ENCODE results near the gene C1QL1. TPM values are rescaled to one million over a fixed set of nuclear protein-coding genes. Genes with fewer than 3 reads are reported as not detected.

C1QL1 gene
- total RNA-seq: 1 to 10 TPM; 1.1 TPM

DNA sequence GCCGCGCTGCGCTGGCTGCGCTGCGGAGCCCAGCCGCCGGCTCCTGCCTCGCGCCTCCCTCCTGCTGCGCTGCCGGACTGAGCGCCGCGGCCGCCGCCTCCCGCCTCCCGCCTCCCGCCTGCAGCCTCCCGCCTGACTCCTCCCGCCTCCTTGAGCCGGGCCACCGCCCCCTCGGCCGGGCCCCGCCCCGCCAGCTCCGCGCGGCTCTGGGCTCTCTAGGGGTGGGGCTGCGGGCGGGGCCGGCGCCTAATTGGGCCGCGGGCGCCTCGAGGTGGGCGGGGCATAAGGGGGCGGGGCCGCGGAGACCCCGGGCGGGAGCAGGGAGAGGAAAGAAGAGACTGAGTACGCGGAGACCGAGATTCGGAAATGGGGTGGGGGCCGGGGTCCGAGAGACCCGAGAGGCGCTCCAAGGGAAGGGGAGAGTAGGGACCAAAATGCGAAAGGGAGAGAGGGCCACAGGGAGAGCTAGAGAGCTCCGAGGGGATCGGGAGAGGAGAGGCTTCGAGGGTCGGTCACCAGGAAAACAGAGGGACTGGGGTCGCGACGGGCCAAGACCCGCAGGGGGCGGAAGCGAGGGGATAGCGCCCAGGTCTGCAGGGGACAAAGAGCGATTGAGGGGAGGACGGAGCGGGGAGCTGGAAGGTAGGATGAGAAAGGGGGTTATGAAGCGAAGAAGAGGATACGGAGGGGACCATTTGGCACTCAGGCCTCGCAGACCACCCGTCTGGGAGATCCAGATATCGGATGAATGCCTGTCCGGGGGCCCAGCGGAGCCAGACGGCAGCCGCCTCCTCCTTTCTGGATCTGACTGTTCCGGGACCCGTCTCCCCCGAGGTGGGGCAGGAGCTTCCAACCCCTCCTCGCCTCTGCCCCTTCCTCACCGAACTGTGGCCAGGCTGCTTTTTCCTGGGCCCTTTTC, at the start of gene C1QL1:
C1QL1 (minus strand) TSS at position 79 of the 919 bp plus-strand sequence. CDS start 255 bp downstream, outside the sequence.

DNA sequence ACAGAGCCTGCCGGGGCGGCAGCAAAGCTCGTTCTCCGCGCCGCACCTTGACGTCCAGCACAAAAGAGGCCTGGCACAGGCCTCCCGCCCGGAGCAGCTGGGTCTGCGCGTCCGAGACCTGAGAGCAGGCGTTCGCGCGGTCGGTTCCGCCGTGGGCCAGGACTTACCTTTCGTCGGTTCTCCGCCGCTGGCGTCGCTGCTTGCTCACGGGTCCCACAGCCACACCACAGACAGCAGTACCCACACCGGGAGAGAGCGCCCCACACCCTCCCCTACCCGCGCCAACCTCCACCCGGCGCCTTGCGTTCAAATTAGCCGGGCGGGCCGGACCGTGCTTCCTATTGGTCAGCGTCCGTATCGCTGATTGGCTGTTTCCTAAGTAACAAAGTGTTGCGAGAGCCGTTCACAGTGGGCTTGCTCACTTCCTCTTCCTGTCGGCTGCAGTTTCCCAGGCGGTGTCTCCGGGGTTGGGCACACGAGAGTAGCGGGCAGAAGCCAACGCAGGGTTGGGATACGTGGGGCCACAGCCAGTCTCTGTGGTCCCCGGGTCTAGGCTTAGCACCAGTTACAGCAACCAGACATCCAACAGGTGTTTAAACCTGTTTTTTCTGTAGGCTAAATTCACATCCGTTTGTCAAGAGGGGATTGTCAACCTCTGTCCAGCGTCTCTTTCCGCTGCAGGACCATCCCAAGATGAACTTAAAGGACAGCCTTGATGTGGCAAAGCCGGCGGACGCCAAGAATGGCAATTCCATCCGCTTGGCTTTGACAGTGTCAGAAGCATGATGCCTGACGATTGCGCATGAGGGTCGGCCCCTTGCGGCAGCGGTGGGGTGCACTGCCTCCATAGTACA, 20.4 kb downstream of the C1QL1 start, which contains the start of gene KIF18B:
KIF18B (minus strand) TSS at position 313 of the 854 bp plus-strand sequence. CDS start 11,429 bp downstream, outside the sequence.

DNA sequence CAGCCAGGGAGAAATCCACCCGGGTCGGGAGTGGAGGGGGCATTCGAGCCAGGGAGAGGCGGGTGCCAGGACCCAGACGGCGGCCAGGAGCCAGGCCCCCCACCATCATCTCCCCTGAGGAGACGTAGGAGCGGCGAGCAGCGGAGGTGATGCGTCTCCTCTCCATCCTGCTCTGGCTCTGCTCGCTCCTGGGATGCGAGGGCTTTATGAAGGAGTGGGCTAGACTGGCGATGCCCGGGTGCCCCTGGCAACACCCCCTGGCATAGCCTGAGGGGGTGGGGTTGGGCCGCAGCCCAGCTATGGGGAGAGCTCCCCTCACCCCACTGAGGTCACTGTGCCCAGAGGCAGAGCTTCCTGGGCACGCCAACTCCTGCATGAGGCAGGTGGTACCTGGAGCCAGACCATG, 52.8 kb downstream of the C1QL1 start, which contains the start of gene GFAP:
GFAP (minus strand) TSS at position 180 of the 406 bp plus-strand sequence; CDS start at position 166, 14 bp downstream.

Small RNAs within 50 kb of the gene (microRNA-seq; reads per million reads assigned to microRNA genes)
- 0.63 reads per million for gene MIR6783 (ENCODE audit: borderline microRNAs expressed, borderline replicate concordance)

Other genes starting within 250 kb of the C1QL1 start
- under 1 TPM; 0.33 to 0.46 TPM for gene ADAM11, start 209.3 kb downstream of the C1QL1 start, total RNA-seq
- 1 to 10 TPM; 2.3 to 2.7 TPM for gene GJC1, start 138.0 kb downstream of the C1QL1 start, total RNA-seq
- not detected for gene HIGD1B, start 120.4 kb downstream of the C1QL1 start, total RNA-seq
- 100 to 1,000 TPM; 103 TPM for gene EFTUD2, start 68.9 kb downstream of the C1QL1 start, total RNA-seq
- gene GFAP, start 52.8 kb downstream of the C1QL1 start, total RNA-seq: not detected
- 10 to 100 TPM; 55.4 to 62.1 TPM for gene KIF18B, start 20.5 kb downstream of the C1QL1 start, total RNA-seq
- 10 to 100 TPM; 28.7 to 28.9 TPM for gene DCAKD, start 83.3 kb upstream of the C1QL1 start, total RNA-seq
- 100 to 1,000 TPM; 108 to 116 TPM for gene NMT1, start 93.0 kb upstream of the C1QL1 start, total RNA-seq
- gene PLCD3, start 164.2 kb upstream of the C1QL1 start, total RNA-seq: 1 to 10 TPM; 2.4 to 3.7 TPM
- gene ACBD4, start 167.4 kb upstream of the C1QL1 start, total RNA-seq: 10 to 100 TPM; 16.7 to 17.4 TPM
- gene HEXIM1, start 180.2 kb upstream of the C1QL1 start, total RNA-seq: 10 to 100 TPM; 28.3 to 29.5 TPM
- gene HEXIM2, start 193.6 kb upstream of the C1QL1 start, total RNA-seq: 1 to 10 TPM; 6.6 to 8.3 TPM